ENCODE results near the gene ALOX5AP.

Gene ALOX5AP

GRCh38 chr13:30735025-30735871 is at the start of gene ALOX5AP:
Gene ALOX5AP, plus strand, starts transcription at chr13:30735543. Its CDS starts 63 bp downstream, at chr13:30735606.
- DNase-seq, result no peak

DNA sequence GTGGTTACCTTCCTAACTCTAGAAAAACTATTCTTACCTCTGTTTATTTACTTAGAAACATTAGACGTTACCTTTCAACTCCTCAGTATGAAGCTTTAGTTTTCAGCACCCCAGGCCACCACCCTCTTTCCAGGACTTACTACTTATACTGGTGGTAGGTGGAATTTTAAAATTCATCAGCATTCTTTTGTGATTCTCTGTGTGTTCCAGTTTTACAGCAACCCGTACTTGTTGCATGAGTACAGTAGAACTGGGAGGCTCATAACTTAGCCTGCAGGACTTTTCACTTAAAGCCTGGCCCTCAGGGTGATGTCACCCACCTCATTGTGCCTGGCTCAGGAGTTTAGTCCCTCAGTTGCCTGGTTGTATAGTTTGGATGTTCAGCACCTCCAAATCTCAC is 49.4 kb upstream of the ALOX5AP start:
- no peak for DNase-seq

- no peak for DNase-seq
Observed at GRCh38 chr13:30687601-30688000, 47.7 kb upstream of the ALOX5AP start.

DNA sequence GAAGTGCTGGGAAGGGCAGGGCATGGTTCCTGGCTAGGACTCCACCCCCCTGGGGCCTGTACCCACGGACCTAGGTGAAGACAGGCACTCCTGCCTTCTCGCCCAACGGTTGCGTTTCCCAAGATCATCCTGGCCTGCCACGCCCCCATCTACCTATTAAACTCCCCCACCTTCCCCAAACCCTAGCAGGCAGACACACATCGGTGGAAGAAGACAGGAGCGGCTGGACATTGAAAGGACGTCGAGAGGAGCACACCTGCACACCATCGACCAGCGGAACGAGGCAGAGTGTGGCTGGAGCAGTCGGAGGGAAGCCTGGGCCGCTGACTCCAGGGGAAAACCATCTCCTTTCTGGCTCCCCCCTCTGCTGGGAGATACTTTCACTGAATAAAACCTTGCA is 45.6 kb upstream of the ALOX5AP start:
- no peak for DNase-seq

- DNase-seq, result no peak
Observed at GRCh38 chr13:30690282-30691188, 44.8 kb upstream of the ALOX5AP start.

- DNase-seq, result no peak
Observed at GRCh38 chr13:30692113-30692512, 43.2 kb upstream of the ALOX5AP start.

GRCh38 chr13:30696278-30697176 is 38.8 kb upstream of the ALOX5AP start:
- no peak for DNase-seq

DNA sequence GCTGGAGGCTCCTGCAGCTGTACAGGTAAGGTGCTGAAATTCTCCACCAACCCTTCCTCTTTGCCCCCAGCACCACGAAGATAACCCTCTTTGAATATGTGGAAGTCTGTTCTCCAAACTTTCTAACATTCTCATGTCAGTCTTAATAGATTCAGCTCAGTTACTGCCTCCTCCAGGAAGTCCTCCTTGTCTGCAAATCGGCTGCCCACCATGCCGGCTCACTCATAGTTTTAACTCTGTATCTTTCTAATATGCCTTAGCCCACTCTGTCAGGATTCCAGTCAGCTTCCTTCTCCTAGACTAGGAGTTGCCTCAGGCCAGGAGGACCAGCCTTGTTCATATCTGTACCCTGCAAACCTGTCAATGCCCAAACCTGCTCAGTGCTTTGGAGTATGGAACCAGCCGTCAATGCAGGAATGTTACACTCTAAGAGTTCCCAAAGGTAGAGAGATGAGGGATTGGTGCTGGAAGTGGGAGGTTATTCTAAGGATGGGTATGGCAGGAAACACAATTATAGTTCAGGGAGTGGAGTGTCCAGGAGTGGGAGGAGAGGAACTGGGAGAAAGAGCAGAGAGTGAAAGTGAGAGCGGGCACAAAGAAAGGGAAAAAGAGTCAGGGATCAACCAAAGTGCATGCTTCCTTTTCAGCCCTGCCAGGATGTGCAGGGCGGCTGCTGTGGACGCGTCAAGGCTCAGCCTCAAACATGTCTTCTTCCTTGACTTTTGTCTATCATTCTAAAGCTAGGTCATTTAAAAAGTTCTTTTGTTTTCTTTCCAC is 38.0 kb upstream of the ALOX5AP start:
- no peak for DNase-seq

DNA sequence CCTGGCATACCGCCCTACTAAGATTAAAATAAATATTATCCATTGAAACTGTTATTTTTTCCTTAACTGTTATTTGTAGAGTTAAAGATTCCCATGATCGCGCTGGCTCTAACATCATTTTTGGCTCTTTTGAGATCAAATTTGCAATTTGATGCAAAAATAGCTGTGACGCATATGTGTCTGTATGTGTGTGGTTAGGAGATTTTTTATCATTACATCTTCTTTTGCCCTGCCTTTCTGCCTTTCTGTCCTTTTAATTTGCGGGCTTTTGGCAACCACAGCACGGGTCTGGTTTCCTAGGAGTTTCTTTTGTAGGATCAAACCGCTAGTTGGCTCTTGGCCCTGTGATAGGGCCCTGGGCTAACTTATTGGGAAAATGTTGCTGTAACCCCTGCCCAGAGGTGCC is 37.3 kb upstream of the ALOX5AP start:
- DNase-seq, result no peak

DNA sequence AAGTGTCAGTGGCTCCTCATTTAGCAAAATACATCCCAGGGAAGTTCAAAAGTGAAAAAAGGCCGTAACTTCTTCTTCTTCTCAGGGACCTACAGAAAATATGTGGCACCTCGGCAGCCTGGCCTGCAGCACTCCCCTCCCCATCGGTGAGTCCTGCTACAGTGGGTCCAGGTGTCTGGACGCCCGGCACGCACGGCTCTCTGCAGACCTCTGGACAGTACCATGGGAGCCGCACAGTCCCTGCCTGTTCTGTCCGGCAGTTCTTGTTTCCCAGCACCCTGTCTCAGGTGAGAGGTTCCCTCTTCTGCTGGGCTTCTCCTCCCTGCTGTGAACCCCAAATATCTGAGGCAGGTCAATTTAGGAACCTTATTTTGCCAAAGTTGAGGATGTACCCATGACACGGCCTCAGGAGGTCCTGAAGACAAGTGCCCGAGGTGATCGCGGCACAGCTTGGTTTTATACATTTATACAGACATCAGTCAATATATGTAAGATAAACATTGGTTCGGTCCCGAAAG is 36.8 kb upstream of the ALOX5AP start:
- no peak for DNase-seq

GRCh38 chr13:30700364-30700763 is 35.0 kb upstream of the ALOX5AP start:
- DNase-seq, result no peak

DNA sequence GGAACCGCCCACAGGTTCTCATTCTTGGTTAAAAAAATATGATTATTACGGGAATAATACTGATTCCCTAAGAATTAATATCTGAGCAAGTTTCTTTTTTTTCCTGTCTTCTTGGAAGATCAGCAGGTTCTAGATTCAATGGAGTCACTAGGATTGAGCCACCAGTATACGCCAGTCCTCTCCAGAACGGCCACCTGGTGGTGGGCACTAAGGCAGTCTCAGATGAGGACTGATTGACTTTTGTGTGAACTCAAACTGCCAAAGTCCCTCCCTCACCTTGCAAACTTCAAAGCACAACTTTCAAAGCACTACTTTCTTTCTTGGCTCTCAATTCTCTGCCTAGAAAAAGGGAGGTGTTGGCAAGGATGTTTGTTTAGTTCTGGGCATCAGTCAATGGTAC is 33.3 kb upstream of the ALOX5AP start:
- DNase-seq, result no peak

GRCh38 chr13:30704596-30704995 is 30.7 kb upstream of the ALOX5AP start:
- DNase-seq, result no peak

DNA sequence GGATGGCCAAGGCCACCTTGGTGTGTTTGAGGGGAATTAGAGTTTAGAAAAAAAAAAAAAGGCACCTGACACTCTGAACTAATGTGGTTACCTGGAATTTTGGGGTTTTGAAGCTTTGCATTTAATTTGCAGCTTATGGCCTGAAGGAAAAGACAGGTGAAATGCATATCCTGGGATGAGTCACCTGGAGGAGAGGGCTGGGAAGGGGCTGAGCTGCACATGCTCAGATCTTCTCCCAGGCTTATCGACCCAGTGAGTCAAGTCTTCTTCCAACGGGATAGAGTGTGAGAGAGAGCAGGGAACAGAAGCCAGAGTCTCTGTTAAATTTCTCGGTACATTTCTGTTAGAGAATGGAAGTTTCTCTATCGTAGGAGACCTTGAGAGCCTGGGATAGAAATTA is 29.7 kb upstream of the ALOX5AP start:
- no peak for DNase-seq

DNA sequence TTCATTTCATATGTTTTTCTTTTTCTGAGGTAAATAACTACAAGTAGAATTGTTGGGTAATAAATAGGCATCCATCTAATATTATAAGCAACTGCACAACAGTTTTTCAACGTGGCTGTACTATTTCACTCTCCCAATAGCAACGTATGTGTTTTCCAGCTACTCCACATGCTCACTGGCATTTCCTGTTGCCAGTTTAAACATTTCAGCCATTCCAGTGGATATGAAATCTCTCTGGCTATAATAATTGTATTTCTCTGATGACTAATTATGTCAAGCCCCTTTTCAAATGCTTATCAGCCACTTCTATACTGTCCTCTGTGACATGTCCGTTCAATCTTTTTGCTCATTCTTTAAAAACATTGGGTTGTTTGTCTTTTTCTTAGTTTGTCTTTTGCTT is 26.8 kb upstream of the ALOX5AP start:
- DNase-seq, result no peak

- no peak for DNase-seq
Observed at GRCh38 chr13:30710442-30710841, 24.9 kb upstream of the ALOX5AP start.

GRCh38 chr13:30711375-30711774 is 24.0 kb upstream of the ALOX5AP start:
- no peak for DNase-seq

DNA sequence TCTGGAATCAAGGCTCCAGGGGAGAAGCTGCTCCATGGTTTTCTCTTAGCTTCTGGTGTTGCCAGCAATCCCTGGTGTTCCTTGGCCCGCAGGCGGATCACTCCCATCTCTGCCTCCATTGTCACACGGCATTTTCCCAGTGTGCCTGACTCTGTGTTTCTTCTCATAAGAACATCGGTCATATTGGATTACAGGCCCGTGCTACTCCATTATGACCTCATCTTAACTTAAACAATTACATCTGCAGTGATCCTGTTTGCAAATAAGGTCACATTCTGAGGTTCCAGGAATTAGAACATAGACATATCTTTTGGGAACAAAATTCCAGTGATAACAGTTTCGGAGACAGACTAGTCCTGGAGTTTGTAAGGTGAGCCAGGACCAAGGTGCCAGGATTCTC is 23.5 kb upstream of the ALOX5AP start:
- no peak for DNase-seq

GRCh38 chr13:30712536-30713532 is 22.5 kb upstream of the ALOX5AP start:
- DNase-seq, result no peak

GRCh38 chr13:30714629-30715371 is 20.5 kb upstream of the ALOX5AP start:
- no peak for DNase-seq
